ENCODE measurements around the gene HMGN3. TPM values are rescaled to one million over a fixed set of nuclear protein-coding genes. Genes with fewer than 3 reads are reported as not detected.

Gene HMGN3
- total and polyA plus RNA-seq, 2 donors (not counting 3 experiments of a cell fraction or from before 2014, with no cell fraction given): 40.1 to 75.1 TPM

- no peaks in the 10 kb centered on the region for H3K36me3 ChIP-seq (ENCODE audit: control insufficient read depth in 2 of 2, extremely low read depth in 1 of 2, insufficient read depth in 2 of 2, low read length in 2 of 2)
- H3K27ac ChIP-seq (ENCODE audit: insufficient read depth, low read depth, low read length): no peak overlapping the region
- BruUV-seq (replicated peaks): no TSS peak
- H3K27me3 ChIP-seq (ENCODE audit: control insufficient read depth in 2 of 2, insufficient read depth in 2 of 2, low read length in 2 of 2): no peaks in the 10 kb centered on the region
- peak overlapping the region; percentile 70 for H3K4me2 ChIP-seq (ENCODE audit: insufficient read depth, low read length)
- CTCF ChIA-PET: no interaction called here
- no peaks in the 10 kb centered on the region for H4K20me1 ChIP-seq (replicated peaks; ENCODE audit: control insufficient read depth, extremely low read depth, insufficient read depth, low read length)
- no peak overlapping the region for H3K4me3 ChIP-seq (replicated peaks in 1 of 3; ENCODE audit: insufficient read depth in 1 of 3, low read depth in 1 of 3, low read length in 3 of 3)
- TF ChIP-seq EZH2 (IDR thresholded peaks at IDR 0.05; ENCODE audit: borderline replicate concordance, low read depth, low read length, severe bottlenecking): no peak
- peak; percentile 30 for TF ChIP-seq FOS (IDR thresholded peaks at IDR 0.05; ENCODE audit: borderline replicate concordance, insufficient read depth, low read length)
- peak; percentile 40 for TF ChIP-seq JUN (IDR thresholded peaks at IDR 0.05; ENCODE audit: borderline replicate concordance, insufficient read depth, insufficient read length, low read depth)
- no peak for TF ChIP-seq GATA2 (IDR thresholded peaks at IDR 0.05; ENCODE audit: insufficient read depth, insufficient read length, low read depth, low read length)
- no peak for TF ChIP-seq POLR2A (IDR thresholded peaks at IDR 0.05; ENCODE audit: low read depth, low read length)
- no peak for TF ChIP-seq POLR2AphosphoS5 (IDR thresholded peaks at IDR 0.05; ENCODE audit: insufficient read depth, low read depth, low read length)
- no peak for TF ChIP-seq MYC (IDR thresholded peaks at IDR 0.05; ENCODE audit: low read depth, low read length)
- H3K9ac ChIP-seq (replicated peaks; ENCODE audit: extremely low read depth, insufficient read depth, low read length): no peak overlapping the region
- FAIRE-seq (peak; percentile 70), DNase-seq (ENCODE audit: low read depth, low spot score) (peak; percentile 76)
- intact Hi-C loops (cut with micrococcal nuclease) (loop anchor here (2.0 kb wide), 1 partner anchor 67 kb away; the partner anchor contains the start of gene HMGN3), dilution Hi-C loops (cut with MboI; ENCODE audit: extremely low pct_ligation_motif_present, low sequenced_read_pairs) (no loop called here)
- H3K4me1 ChIP-seq (ENCODE audit: control insufficient read depth, extremely low read depth, insufficient read depth, low read length): peaks cover 13% of the 10 kb centered on the region
- H3K9me3 ChIP-seq (replicated peaks; ENCODE audit: control insufficient read depth, insufficient read depth, low read length): no peaks in the 10 kb centered on the region
- H3K9me1 ChIP-seq (replicated peaks; ENCODE audit: control insufficient read depth, extremely low read depth, insufficient read depth, low read length): no peaks in the 10 kb centered on the region
- peak overlapping the region; percentile 27 for H2AFZ ChIP-seq (ENCODE audit: low read depth, low read length)
- POLR2A ChIA-PET: no interaction called here
- H3K79me2 ChIP-seq (ENCODE audit: control insufficient read depth, insufficient read depth, low read length): no peaks in the 10 kb centered on the region
Observed at GRCh38 chr6:79167931-79168694, 66.4 kb downstream of the HMGN3 start.

GRCh38 chr6:79159846-79160245 lies 74.6 kb downstream of the HMGN3 start:
- H3K36me3 ChIP-seq (ENCODE audit: control insufficient read depth in 2 of 2, extremely low read depth in 1 of 2, insufficient read depth in 2 of 2, low read length in 2 of 2): no peaks in the 10 kb centered on the region
- no peak overlapping the region for H3K9ac ChIP-seq (replicated peaks; ENCODE audit: extremely low read depth, insufficient read depth, low read length)
- H2AFZ ChIP-seq (ENCODE audit: low read depth, low read length): no peak overlapping the region
- DNase-seq (ENCODE audit: low read depth, low spot score) (no peak), FAIRE-seq (no peak)
- no peaks in the 10 kb centered on the region for H3K9me3 ChIP-seq (replicated peaks; ENCODE audit: control insufficient read depth, insufficient read depth, low read length)
- no peak overlapping the region for H3K27ac ChIP-seq (ENCODE audit: insufficient read depth, low read depth, low read length)
- TF ChIP-seq MYC (IDR thresholded peaks at IDR 0.05; ENCODE audit: low read depth, low read length) (no peak), POLR2A (IDR thresholded peaks at IDR 0.05; ENCODE audit: low read depth, low read length) (no peak), CTCF (IDR thresholded peaks at IDR 0.05; ENCODE audit: extremely low read depth in 1 of 2, insufficient read depth in 1 of 2, low read depth in 1 of 2, low read length in 2 of 2) (no peak), JUN (IDR thresholded peaks at IDR 0.05; ENCODE audit: borderline replicate concordance, insufficient read depth, insufficient read length, low read depth) (no peak), EZH2 (IDR thresholded peaks at IDR 0.05; ENCODE audit: borderline replicate concordance, low read depth, low read length, severe bottlenecking) (no peak), MAX (IDR thresholded peaks at IDR 0.05; ENCODE audit: insufficient read depth, insufficient read length) (no peak), GATA2 (IDR thresholded peaks at IDR 0.05; ENCODE audit: insufficient read depth, insufficient read length, low read depth, low read length) (no peak), POLR2AphosphoS5 (IDR thresholded peaks at IDR 0.05; ENCODE audit: insufficient read depth, low read depth, low read length) (no peak), FOS (IDR thresholded peaks at IDR 0.05; ENCODE audit: borderline replicate concordance, insufficient read depth, low read length) (no peak)
- ChIA-PET POLR2A (no interaction called here), CTCF (no interaction called here)
- H3K9me1 ChIP-seq (replicated peaks; ENCODE audit: control insufficient read depth, extremely low read depth, insufficient read depth, low read length): no peaks in the 10 kb centered on the region
- no TSS peak for BruUV-seq (replicated peaks)
- intact Hi-C loops (cut with micrococcal nuclease): no loop called here
- no peak overlapping the region for H3K4me2 ChIP-seq (ENCODE audit: insufficient read depth, low read length)
- H3K27me3 ChIP-seq (ENCODE audit: control insufficient read depth in 2 of 2, insufficient read depth in 2 of 2, low read length in 2 of 2): no peaks in the 10 kb centered on the region
- H3K4me3 ChIP-seq (replicated peaks in 1 of 3; ENCODE audit: insufficient read depth in 1 of 3, low read depth in 1 of 3, low read length in 3 of 3): no peak overlapping the region
- H3K4me1 ChIP-seq (ENCODE audit: control insufficient read depth, extremely low read depth, insufficient read depth, low read length): no peaks in the 10 kb centered on the region
- H4K20me1 ChIP-seq (replicated peaks; ENCODE audit: control insufficient read depth, extremely low read depth, insufficient read depth, low read length): no peaks in the 10 kb centered on the region
- dilution Hi-C loops (cut with MboI; ENCODE audit: extremely low pct_ligation_motif_present, low sequenced_read_pairs): no loop called here
- H3K79me2 ChIP-seq (ENCODE audit: control insufficient read depth, insufficient read depth, low read length): no peaks in the 10 kb centered on the region
